HG03354 (cell line): Measurements from ENCODE around the gene ABLIM3.

Experiments used
- ATAC-seq: cut with Tn5 transposase; IDR thresholded peaks from one replicate; pipeline ENCODE4 v1.9.1; 2021; ENCODE audit warnings: mild to moderate bottlenecking; ENCODE audit not compliant: unreplicated experiment, poor library complexity, severe bottlenecking

The ABLIM3 gene

GRCh38 chr5:149211566-149211965 lies 70.3 kb downstream of the ABLIM3 start:
- no peak for ATAC-seq

- ATAC-seq = no peak
Measured at GRCh38 chr5:149212198-149212951, 71.1 kb downstream of the ABLIM3 start.

DNA sequence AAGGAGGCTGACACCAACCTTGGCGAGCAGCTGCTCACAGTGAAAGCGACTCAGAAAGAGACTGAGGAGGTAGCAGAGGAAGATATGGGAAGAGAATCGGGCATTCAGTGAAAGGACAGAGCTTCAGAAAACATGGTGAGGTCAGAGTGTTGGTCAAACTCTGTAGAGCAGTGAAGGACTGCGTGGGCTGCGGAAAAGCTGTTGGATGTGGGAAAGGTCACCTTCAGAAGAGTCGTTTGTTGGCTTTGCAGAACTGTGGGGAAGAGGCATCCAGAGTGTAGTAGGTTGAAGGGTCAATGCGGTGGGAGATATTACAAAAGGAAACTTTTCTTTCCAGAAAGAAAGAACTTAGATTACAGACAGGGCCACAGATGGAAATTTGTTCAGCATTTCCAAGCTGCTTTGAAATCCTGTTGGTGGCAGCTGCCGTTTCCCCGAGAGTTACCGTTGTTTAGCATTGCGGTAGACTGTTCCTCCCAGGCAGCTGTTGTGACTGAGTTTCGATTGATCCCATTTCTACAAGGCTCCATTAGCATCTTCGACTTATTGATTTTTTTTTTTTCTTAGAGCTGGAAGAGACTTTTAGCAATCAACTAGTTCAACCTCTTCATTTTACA lies 72.1 kb downstream of the ABLIM3 start:
- ATAC-seq = no peak

- no peak for ATAC-seq
Measured at GRCh38 chr5:149215478-149216090, 74.3 kb downstream of the ABLIM3 start.

DNA sequence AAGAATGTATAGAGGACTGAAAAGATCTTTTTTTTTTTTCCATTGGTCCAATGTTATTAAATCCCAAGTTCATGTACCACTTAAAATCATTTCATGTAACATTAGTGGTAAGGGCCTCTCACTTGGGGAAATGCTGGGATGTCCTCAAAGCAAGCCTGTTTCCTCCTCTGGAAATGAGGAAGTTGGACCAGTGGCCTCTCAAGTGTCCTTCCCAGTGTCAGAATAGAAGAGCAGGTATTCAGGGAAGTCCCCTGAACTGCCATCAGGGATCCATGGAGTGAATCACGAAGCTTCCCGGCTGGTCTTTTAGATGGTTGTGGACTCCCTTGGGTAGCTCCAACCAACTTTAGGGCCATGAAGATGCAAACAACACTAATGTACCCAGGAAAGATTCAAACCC lies 75.2 kb downstream of the ABLIM3 start:
- no peak for ATAC-seq

DNA sequence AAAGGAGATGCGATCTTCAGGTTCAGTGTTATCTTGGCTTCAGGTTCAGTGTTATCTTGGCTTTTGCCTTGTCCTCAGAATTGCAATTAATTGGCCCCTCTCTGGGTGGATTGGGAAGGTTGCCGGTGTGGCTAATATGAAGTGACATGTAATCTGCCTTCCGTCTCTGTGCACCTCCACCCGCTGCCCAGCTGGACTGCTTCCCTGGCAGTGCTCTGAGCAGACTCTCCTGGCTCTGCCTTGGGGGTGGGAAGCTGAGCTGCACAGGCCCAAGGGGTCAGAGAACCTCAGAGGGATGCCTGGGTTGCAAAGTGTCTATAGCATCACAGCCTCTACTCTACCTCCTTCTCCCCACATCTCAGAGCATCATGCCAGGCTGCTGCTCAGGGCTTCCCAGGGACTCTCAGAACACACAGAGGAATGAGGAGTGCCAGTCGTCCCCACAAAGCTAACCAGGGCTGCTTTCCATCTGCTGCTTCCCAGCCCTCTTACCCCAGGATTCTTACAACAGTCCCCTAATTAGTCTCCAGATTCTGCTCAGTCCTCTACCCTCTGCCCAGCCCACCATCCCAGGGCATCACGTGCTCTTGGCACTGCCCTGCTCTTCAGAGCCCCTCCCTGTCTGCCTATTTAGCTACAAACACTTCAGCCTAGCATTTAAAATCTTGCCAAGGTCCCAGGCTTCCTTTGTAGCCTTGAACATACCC lies 76.0 kb downstream of the ABLIM3 start:
- no peak for ATAC-seq

DNA sequence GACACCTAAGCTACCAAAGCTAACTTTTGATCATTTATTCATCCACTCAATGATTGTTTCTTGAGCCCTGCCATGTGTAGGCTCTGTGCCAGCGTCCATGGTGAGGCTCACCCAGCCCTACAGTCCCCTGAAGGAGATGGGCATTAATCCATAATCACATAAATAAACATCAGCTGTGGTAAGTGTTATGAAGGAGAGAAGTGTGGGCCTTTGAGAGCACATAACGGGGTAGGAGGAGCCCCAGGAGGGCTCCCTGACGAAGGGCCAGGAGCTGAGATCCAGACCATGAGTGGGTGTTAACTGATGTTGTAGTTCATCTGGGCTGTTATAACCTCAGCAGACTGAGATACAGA lies 76.5 kb downstream of the ABLIM3 start:
- no peak for ATAC-seq

- ATAC-seq = no peak
Measured at GRCh38 chr5:149219584-149219983, 78.3 kb downstream of the ABLIM3 start.

- ATAC-seq = no peak
Measured at GRCh38 chr5:149220750-149221149, 79.5 kb downstream of the ABLIM3 start.

DNA sequence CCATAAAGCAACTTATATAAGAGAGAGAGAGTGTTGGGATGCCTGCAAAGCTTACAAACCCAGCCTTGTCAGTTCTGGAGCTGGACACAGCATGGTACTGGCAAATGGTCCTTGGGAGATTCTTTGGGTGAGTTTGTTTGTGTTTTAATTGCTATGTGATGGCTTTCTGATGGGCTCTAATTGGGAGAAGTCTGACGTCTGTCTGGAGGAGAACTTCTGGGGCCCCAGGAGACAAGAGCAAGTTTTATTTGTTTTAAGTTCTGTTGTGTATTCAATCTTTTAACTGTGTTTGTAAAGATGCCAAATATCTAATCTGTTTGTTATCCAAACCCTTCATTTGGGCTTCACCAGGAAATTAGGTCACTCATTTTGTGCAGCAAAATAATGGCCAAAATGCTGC lies 80.0 kb downstream of the ABLIM3 start:
- ATAC-seq = no peak

- no peak for ATAC-seq
Measured at GRCh38 chr5:149221731-149222342, 80.5 kb downstream of the ABLIM3 start.

DNA sequence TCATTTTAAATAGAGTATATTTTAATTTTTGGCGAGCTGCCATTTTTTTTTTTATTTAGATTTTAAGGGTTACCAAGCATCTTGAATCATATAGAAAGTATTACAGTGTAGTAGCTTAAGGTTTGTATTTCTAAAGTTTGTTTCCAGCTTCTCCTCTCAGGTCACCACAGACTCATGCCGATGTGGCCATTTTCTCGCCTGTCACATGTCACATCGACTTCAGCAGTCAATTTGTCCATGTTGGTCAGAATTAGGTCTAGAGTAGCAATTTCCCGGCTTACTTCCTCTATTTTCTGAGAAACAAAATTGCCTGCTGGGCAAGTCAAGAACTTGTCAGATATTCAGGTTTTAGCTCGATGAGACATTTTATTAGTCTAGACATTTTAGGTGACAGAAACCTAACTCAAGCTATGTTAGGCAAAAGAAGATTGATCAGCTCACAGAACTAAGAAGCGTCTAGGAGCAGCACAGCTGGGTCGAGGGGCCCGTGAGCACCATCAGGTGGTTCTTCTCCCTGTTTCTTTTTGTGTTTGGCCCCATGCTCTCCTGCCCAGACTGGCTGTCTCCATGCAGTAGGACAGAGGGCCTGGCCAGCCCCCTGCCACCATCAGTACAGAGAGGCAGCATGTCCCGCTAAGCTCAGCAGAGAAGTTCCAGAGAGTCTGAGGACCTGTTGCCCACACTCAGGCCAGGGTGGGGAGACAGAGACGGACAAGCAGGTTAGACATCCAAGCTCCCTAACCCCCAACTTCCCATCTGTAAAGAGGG lies 82.0 kb downstream of the ABLIM3 start:
- no peak for ATAC-seq

- no peak for ATAC-seq
Measured at GRCh38 chr5:149224282-149224681, 83.0 kb downstream of the ABLIM3 start.

GRCh38 chr5:149227168-149227826 lies 86.0 kb downstream of the ABLIM3 start:
- ATAC-seq = no peak

- no peak for ATAC-seq
Measured at GRCh38 chr5:149228618-149229297, 87.5 kb downstream of the ABLIM3 start.

DNA sequence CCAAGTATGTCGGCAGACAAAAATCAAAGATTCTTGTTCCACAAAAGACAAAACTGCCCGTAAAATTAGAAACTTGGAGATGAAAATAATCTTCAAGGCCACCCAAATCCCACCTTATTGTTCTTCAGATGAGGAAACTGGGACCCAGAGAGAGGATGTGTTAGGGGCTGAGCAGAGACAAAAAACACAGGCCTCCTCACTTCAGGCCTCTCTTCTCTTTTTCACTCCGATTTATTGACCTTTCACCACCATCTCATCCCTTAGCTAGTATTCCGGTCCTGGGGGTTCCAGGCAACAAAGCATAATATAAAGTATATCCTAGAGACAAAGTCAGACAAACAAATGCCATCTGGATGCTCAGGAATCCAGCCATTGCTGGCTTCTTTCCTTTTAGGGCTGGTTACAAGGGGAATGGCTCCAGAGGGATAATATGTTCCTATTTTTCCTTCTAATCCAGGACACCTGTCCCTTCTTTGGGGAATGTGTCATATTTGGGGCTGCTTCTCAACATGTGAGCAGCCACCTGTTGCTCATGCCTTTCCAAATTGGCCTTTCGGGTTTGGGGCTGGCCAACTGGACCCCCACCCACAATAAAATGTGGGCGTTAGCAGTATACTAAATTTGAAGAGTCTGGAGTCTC lies 88.1 kb downstream of the ABLIM3 start:
- ATAC-seq = no peak

DNA sequence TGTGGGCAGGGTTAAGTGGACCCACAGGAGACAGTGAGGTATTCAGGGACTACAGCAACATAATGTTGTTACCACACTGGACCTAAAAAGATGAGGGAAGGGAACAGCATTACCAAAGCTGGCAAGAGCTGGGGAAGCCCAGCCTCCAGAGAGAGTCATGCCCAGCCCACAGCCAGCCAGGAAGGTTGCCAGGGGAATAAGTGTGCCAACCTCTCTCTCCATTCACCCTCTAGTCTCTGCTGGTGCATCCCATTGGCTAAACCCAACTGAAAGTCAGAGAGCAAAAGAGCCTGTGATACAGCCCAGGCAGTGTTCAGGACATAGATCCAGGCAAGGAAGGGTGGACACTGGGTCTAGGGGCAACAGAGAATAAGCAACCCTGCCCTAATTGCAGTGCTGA lies 94.5 kb downstream of the ABLIM3 start:
- ATAC-seq = no peak

- ATAC-seq = no peak
Measured at GRCh38 chr5:149237662-149238061, 96.4 kb downstream of the ABLIM3 start.
